ENCODE results near the gene RAP1B. TPM values are rescaled to one million over a fixed set of nuclear protein-coding genes. Genes with fewer than 3 reads are reported as not detected.

Gene RAP1B
- total RNA-seq, 2 donors from 2014 or later = 105 to 145 TPM

DNA sequence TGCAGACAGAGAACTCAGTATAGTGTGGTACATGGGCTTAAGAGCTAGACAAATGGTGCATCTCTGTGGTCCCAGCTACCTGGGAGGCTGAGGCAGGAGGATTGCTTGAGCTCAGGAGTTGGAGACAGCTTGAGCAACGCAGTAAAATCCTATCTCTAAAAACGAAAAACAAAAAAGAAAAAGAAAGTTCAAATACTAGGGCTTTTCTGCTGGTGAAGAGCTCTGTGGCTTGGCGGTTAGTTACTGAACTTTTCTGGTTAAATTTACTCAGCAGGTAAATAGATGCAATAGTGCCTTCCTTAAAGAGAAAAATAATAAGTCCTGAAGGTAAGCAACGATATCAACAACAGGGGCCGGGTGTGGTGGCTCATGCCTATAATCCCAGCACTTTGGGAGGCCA lies 31.4 kb upstream of the RAP1B start:
- Histone ChIP-seq H3K9me3 (no peaks in the 10 kb centered on the region), H3K4me3 (no peak overlapping the region), H3K4me1 (replicated peaks) (no peaks in the 10 kb centered on the region), H3K27me3 (replicated peaks; ENCODE audit: insufficient read depth) (no peaks in the 10 kb centered on the region), H3K36me3 (no peaks in the 10 kb centered on the region), H3K27ac (no peak overlapping the region)
- intact Hi-C loops (cut with DNase I) = no loop called here
- WGBS = 90% methylated on average over 5 of the region's 5 CpGs
- no peak for TF ChIP-seq POLR2A (IDR thresholded peaks at IDR 0.05)
- no peak for TF ChIP-seq POLR2AphosphoS5 (IDR thresholded peaks at IDR 0.05)
- no peak for TF ChIP-seq CTCF (IDR thresholded peaks at IDR 0.05)
- DNase-seq (ENCODE audit: low spot score) = no peak

GRCh38 chr12:68580911-68581310 lies 29.8 kb upstream of the RAP1B start:
- H3K4me1 ChIP-seq (replicated peaks) = no peaks in the 10 kb centered on the region
- intact Hi-C loops (cut with DNase I) = no loop called here
- H3K4me3 ChIP-seq = no peak overlapping the region
- H3K36me3 ChIP-seq = no peaks in the 10 kb centered on the region
- no peak for DNase-seq (ENCODE audit: low spot score)
- WGBS = 92% methylated on average over 1 of the region's 1 CpG
- no peaks in the 10 kb centered on the region for H3K9me3 ChIP-seq
- TF ChIP-seq POLR2A (IDR thresholded peaks at IDR 0.05) (no peak), CTCF (IDR thresholded peaks at IDR 0.05) (no peak)
- H3K27me3 ChIP-seq (replicated peaks; ENCODE audit: insufficient read depth) = no peaks in the 10 kb centered on the region
- H3K27ac ChIP-seq = no peak overlapping the region

DNA sequence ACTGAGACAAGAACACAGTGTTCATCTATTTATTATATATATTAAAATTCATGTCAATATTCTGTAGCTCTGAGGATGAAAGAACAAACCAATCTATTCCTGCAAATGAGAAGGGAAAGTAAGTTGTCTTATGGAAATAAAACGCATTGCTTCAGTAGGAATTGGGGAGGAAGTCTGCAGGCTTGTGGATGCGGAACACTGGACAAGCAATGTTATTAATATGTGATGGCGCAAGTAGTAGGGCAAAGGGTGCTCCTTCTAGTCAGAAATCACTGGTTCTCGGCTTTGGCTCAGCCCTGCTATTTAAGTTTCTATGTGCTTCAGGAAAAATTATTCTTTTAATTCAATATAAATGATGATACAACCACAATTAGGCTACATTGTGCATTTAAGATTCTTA lies 28.8 kb upstream of the RAP1B start:
- H3K4me3 ChIP-seq = no peak overlapping the region
- TF ChIP-seq POLR2AphosphoS5 (IDR thresholded peaks at IDR 0.05) = no peak
- no peaks in the 10 kb centered on the region for H3K4me1 ChIP-seq (replicated peaks)
- DNase-seq (ENCODE audit: low spot score) = no peak
- H3K9me3 ChIP-seq = no peaks in the 10 kb centered on the region
- no peaks in the 10 kb centered on the region for H3K36me3 ChIP-seq
- H3K27me3 ChIP-seq (replicated peaks; ENCODE audit: insufficient read depth) = no peaks in the 10 kb centered on the region
- 92% methylated on average over 4 of the region's 4 CpGs for WGBS
- intact Hi-C loops (cut with DNase I) = no loop called here
- no peak overlapping the region for H3K27ac ChIP-seq

- no peaks in the 10 kb centered on the region for H3K36me3 ChIP-seq
- DNase-seq (ENCODE audit: low spot score) = no peak
- no peak overlapping the region for H3K27ac ChIP-seq
- intact Hi-C loops (cut with DNase I) = no loop called here
- no peaks in the 10 kb centered on the region for H3K27me3 ChIP-seq (replicated peaks; ENCODE audit: insufficient read depth)
- no peak for TF ChIP-seq POLR2AphosphoS5 (IDR thresholded peaks at IDR 0.05)
- no peak for TF ChIP-seq POLR2A (IDR thresholded peaks at IDR 0.05)
- TF ChIP-seq CTCF (IDR thresholded peaks at IDR 0.05) = no peak
- 91% methylated on average over 5 of the region's 5 CpGs for WGBS
- H3K9me3 ChIP-seq = no peaks in the 10 kb centered on the region
- H3K4me3 ChIP-seq = no peak overlapping the region
- no peaks in the 10 kb centered on the region for H3K4me1 ChIP-seq (replicated peaks)
Observed at GRCh38 chr12:68585966-68586365, 24.7 kb upstream of the RAP1B start.

DNA sequence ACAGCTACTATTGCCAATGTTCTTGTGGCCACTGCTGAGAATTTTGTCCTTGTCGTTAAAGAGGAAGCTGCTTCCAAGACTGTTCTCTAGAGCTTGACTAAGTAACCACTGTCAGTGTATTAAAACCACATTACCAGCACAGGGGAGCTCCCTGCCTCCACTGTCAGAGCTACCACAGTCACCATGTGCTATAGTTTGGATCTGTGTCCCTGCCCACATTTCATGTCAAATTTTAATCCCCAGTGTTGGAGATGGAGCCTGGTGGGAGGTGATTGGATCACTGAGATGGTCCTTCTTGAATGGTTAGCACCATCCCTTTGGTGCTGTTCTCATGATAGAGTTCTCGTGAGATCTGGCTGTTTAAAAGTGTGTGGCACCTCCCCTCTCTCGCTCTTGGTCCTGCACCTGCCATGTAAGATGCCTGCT lies 23.2 kb upstream of the RAP1B start:
- no peak for TF ChIP-seq POLR2A (IDR thresholded peaks at IDR 0.05)
- TF ChIP-seq POLR2AphosphoS5 (IDR thresholded peaks at IDR 0.05) = no peak
- no peak for TF ChIP-seq CTCF (IDR thresholded peaks at IDR 0.05)
- no peaks in the 10 kb centered on the region for H3K9me3 ChIP-seq
- H3K27me3 ChIP-seq (replicated peaks; ENCODE audit: insufficient read depth) = no peaks in the 10 kb centered on the region
- no peak overlapping the region for H3K27ac ChIP-seq
- intact Hi-C loops (cut with DNase I) = no loop called here
- DNase-seq (ENCODE audit: low spot score) = no peak
- 93% methylated on average over 3 of the region's 3 CpGs for WGBS
- no peaks in the 10 kb centered on the region for H3K4me1 ChIP-seq (replicated peaks)
- H3K36me3 ChIP-seq = no peaks in the 10 kb centered on the region
- no peak overlapping the region for H3K4me3 ChIP-seq

All from prostate gland (tissue), 2 donors.